ENCODE measurements around the gene TTYH3.

The TTYH3 gene

GRCh38 chr7:2710901-2711551 is 79.2 kb downstream of the TTYH3 start:
- intact Hi-C loops (cut with DNase I; ENCODE audit: low total_unique reads) = loop anchor here (5.0 kb wide), 1 partner anchor 39 kb away; no protein-coding TSS in a partner anchor
- H3K4me1 ChIP-seq = peaks cover 0 to 7% (median under 1%) of the 10 kb centered on the region in 4 donors
- TF ChIP-seq CTCF (IDR thresholded peaks at IDR 0.05) = no peak
- H3K9me3 ChIP-seq = no peaks in the 10 kb centered on the region
- peaks cover 0 to 14% (median 3%) of the 10 kb centered on the region in 3 donors for H3K36me3 ChIP-seq
- DNase-seq = no peak
- no peak overlapping the region for H3K27ac ChIP-seq
- H3K27me3 ChIP-seq = no peaks in the 10 kb centered on the region
- H3K4me3 ChIP-seq = no peak overlapping the region

- H3K4me3 ChIP-seq = no peak overlapping the region
- H3K27me3 ChIP-seq = no peaks in the 10 kb centered on the region
- TF ChIP-seq CTCF (IDR thresholded peaks at IDR 0.05) = no peak
- H3K27ac ChIP-seq = no peak overlapping the region
- peaks cover 0 to 16% (median 3%) of the 10 kb centered on the region in 3 donors for H3K36me3 ChIP-seq
- no peaks in the 10 kb centered on the region for H3K9me3 ChIP-seq
- peaks cover 0 to 16% (median 8%) of the 10 kb centered on the region in 4 donors for H3K4me1 ChIP-seq
- intact Hi-C loops (cut with DNase I; ENCODE audit: low total_unique reads) = loop anchor here (5.0 kb wide), 1 partner anchor 40 kb away; no protein-coding TSS in a partner anchor
- no peak for DNase-seq
Measured at GRCh38 chr7:2711895-2712675, 80.3 kb downstream of the TTYH3 start.

- Histone ChIP-seq H3K9me3 (no peaks in the 10 kb centered on the region), H3K4me3 (no peak overlapping the region), H3K27me3 (no peaks in the 10 kb centered on the region), H3K27ac (no peak overlapping the region), H3K4me1 (peaks cover 0 to 25% (median 15%) of the 10 kb centered on the region in 4 donors), H3K36me3 (peaks cover 0 to 16% (median 3%) of the 10 kb centered on the region in 3 donors)
- no peak for TF ChIP-seq CTCF (IDR thresholded peaks at IDR 0.05)
- no peak for DNase-seq
- intact Hi-C loops (cut with DNase I; ENCODE audit: low total_unique reads) = loop anchor here (5.0 kb wide), 1 partner anchor 41 kb away; no protein-coding TSS in a partner anchor
Measured at GRCh38 chr7:2713370-2713769, 81.6 kb downstream of the TTYH3 start.

GRCh38 chr7:2713978-2714377 is 82.2 kb downstream of the TTYH3 start:
- Histone ChIP-seq H3K36me3 (peaks cover 0 to 16% (median 3%) of the 10 kb centered on the region in 3 donors), H3K4me1 (peaks cover 0 to 25% (median 15%) of the 10 kb centered on the region in 4 donors), H3K4me3 (no peak overlapping the region), H3K27ac (no peak overlapping the region), H3K9me3 (no peaks in the 10 kb centered on the region), H3K27me3 (no peaks in the 10 kb centered on the region)
- DNase-seq = no peak
- intact Hi-C loops (cut with DNase I; ENCODE audit: low total_unique reads) = loop anchor here (5.0 kb wide), 1 partner anchor 42 kb away; no protein-coding TSS in a partner anchor
- TF ChIP-seq CTCF (IDR thresholded peaks at IDR 0.05) = no peak
